Measurements from ENCODE around the gene LIME1.

The LIME1 gene

GRCh38 chr20:63754008-63754407 is 17.5 kb downstream of the LIME1 start:
- DNase-seq (ENCODE audit: low read depth in 2 of 2) = no peak
- no peak for TF ChIP-seq CTCF (IDR thresholded peaks at IDR 0.05; ENCODE audit: low read depth, low read length)

GRCh38 chr20:63755933-63756647 is 19.6 kb downstream of the LIME1 start:
- no peak overlapping the region for H3K4me3 ChIP-seq (replicated peaks in 1 of 2; ENCODE audit: low read depth in 2 of 2, low read length in 2 of 2)
- DNase-seq (ENCODE audit: low read depth in 2 of 2) = no peak
- no peak for TF ChIP-seq CTCF (IDR thresholded peaks at IDR 0.05; ENCODE audit: low read depth, low read length)

More at GRCh38 chr20:63754008-63754407, 17.5 kb downstream of the LIME1 start:
- no peak overlapping the region for H3K4me3 ChIP-seq (replicated peaks in 1 of 2; ENCODE audit: low read depth in 2 of 2, low read length in 2 of 2)

GRCh38 chr20:63756648-63756991 is 20.2 kb downstream of the LIME1 start:
- DNase-seq (ENCODE audit: low read depth in 2 of 2) = no peak
- no peak for TF ChIP-seq CTCF (IDR thresholded peaks at IDR 0.05; ENCODE audit: low read depth, low read length)
- no peak overlapping the region for H3K4me3 ChIP-seq (replicated peaks in 1 of 2; ENCODE audit: low read depth in 2 of 2, low read length in 2 of 2)

- DNase-seq (ENCODE audit: low read depth in 2 of 2) = no peak
- H3K4me3 ChIP-seq (replicated peaks in 1 of 2; ENCODE audit: low read depth in 2 of 2, low read length in 2 of 2) = no peak overlapping the region
- TF ChIP-seq CTCF (IDR thresholded peaks at IDR 0.05; ENCODE audit: low read depth, low read length) = no peak
These were observed 21.7 kb downstream of the LIME1 start for GRCh38 chr20:63758152-63758551.

GRCh38 chr20:63759377-63759901 is 23.0 kb downstream of the LIME1 start:
- TF ChIP-seq CTCF (IDR thresholded peaks at IDR 0.05; ENCODE audit: low read depth, low read length) = no peak
- DNase-seq (ENCODE audit: low read depth in 2 of 2) = peak in 1 of 2 donors; percentile 37
- H3K4me3 ChIP-seq (replicated peaks in 1 of 2; ENCODE audit: low read depth in 2 of 2, low read length in 2 of 2) = no peak overlapping the region

GRCh38 chr20:63765082-63765873 is 28.8 kb downstream of the LIME1 start:
- no peak for TF ChIP-seq CTCF (IDR thresholded peaks at IDR 0.05; ENCODE audit: low read depth, low read length)
- no peak for DNase-seq (ENCODE audit: low read depth in 2 of 2)
- no peak overlapping the region for H3K4me3 ChIP-seq (replicated peaks in 1 of 2; ENCODE audit: low read depth in 2 of 2, low read length in 2 of 2)

Data from cardiac fibroblast (primary cell).